H1 (cell line): ENCODE measurements around the gene NCKAP1. TPM values are rescaled to one million over a fixed set of nuclear protein-coding genes. Genes with fewer than 3 reads are reported as not detected.

Experiments
- CTCF ChIA-PET: fragments of 300-600 bp; sonication (Branson Sonifier 250); formaldehyde crosslinking; loops from one replicate; lab custom pipeline; 2021; ENCODE audit not compliant: partially characterized antibody; lab: Charles Lee
- POLR2A ChIA-PET: fragments of 300-600 bp; sonication (Branson Sonifier 250); formaldehyde crosslinking; loops from one replicate; lab custom pipeline; 2021; ENCODE audit warnings: inconsistent platforms; ENCODE audit not compliant: partially characterized antibody; lab: Charles Lee
- DNase-seq, 2 experiments: peaks; one replicate each; pipeline versions ENCODE4 v3.0.0 to v3.0.0-alpha.2; 2010 to 2022; ENCODE audit warnings: low spot score in 2 of 2, low read depth in 1 of 2, mixed read lengths in 1 of 2
- FAIRE-seq: peaks from 2 replicates; lab custom pipeline; 2011; peaks lifted over from hg19 to GRCh38; lab: Jason Lieb, UNC
- H2AFZ ChIP-seq: 2 replicates; pipeline ENCODE4 v1.8.1; 2012; ENCODE audit warnings: low read length, inconsistent platforms
- H2AK5ac ChIP-seq: 2 replicates; pipeline ENCODE4 v1.6.1; 2013; ENCODE audit warnings: low read depth, low read length
- H2BK120ac ChIP-seq: replicated peaks from 2 replicates; pipeline ENCODE3; 2013; ENCODE audit warnings: low read depth, low read length, inconsistent platforms
- H2BK12ac ChIP-seq: 2 replicates; pipeline ENCODE4 v1.6.1; 2013; ENCODE audit warnings: low read depth, low read length
- H2BK15ac ChIP-seq: 2 replicates; pipeline ENCODE4 v1.6.1; 2013; ENCODE audit warnings: low read length
- H2BK20ac ChIP-seq: 2 replicates; pipeline ENCODE4 v1.6.1; 2013; ENCODE audit warnings: low read length
- H2BK5ac ChIP-seq: 2 replicates; pipeline ENCODE4 v1.6.1; 2013; ENCODE audit warnings: low read depth, low read length
- H3K14ac ChIP-seq: 2 replicates; pipeline ENCODE4 v1.6.1; 2013; ENCODE audit warnings: inconsistent platforms; ENCODE audit not compliant: insufficient read length
- H3K18ac ChIP-seq: 2 replicates; pipeline ENCODE4 v1.6.1; 2013; ENCODE audit warnings: low read length; ENCODE audit errors: extremely low read depth
- H3K23ac ChIP-seq: 2 replicates; pipeline ENCODE4 v1.6.1; 2013; ENCODE audit warnings: inconsistent platforms; ENCODE audit not compliant: insufficient read length
- H3K23me2 ChIP-seq: 2 replicates; pipeline ENCODE4 v1.6.1; 2013; ENCODE audit warnings: low read depth, low read length
- H3K27ac ChIP-seq: 2 replicates; pipeline ENCODE4 v1.6.1; 2011; ENCODE audit warnings: low read depth, low read length, inconsistent platforms
- H3K27me3 ChIP-seq, 4 experiments: replicated peaks in 1 of 4; 1 replicate in 1 of 4; 2 replicates in 3 of 4; pipeline versions ENCODE4 v1.6.1 to v1.8.1; 2011 to 2013; ENCODE audit warnings: low read length in 3 of 4, mild to moderate bottlenecking in 3 of 4, inconsistent platforms in 2 of 4, mixed read lengths in 2 of 4, moderate library complexity in 1 of 4; ENCODE audit not compliant: control insufficient read depth in 3 of 4, insufficient read depth in 3 of 4; ENCODE audit errors: extremely low read depth in 1 of 4
- H3K36me3 ChIP-seq, 4 experiments: 2 replicates each; pipeline versions ENCODE4 v1.6.1 to v1.8.1; 2011 to 2013; ENCODE audit warnings: mild to moderate bottlenecking in 4 of 4, low read length in 3 of 4, moderate library complexity in 2 of 4, control low read depth in 1 of 4, inconsistent platforms in 1 of 4; ENCODE audit not compliant: insufficient read depth in 4 of 4, control insufficient read depth in 2 of 4
- H3K4ac ChIP-seq: replicated peaks from 2 replicates; pipeline ENCODE3; 2013; ENCODE audit warnings: low read length, low read depth, mixed read lengths, inconsistent platforms; ENCODE audit not compliant: insufficient read length
- H3K4me1 ChIP-seq, 4 experiments: replicated peaks in 1 of 4; 1 replicate in 1 of 4; 2 replicates in 3 of 4; pipeline versions ENCODE4 v1.6.1 to v1.8.1; 2011 to 2013; ENCODE audit warnings: low read length in 3 of 4, inconsistent platforms in 2 of 4, mixed read lengths in 1 of 4; ENCODE audit not compliant: insufficient read depth in 4 of 4, control insufficient read depth in 3 of 4
- H3K4me2 ChIP-seq, 2 experiments: 2 replicates each; pipeline versions ENCODE4 v1.6.1 to v1.8.1; 2011 to 2013; ENCODE audit warnings: low read depth in 2 of 2, low read length in 2 of 2, control low read depth in 1 of 2, inconsistent platforms in 1 of 2, mild to moderate bottlenecking in 1 of 2; ENCODE audit not compliant: insufficient read depth in 1 of 2
- H3K4me3 ChIP-seq, 4 experiments: fragments of 200-600, 300-600 bp in 1 of 4; sonication (generic), shearing (Covaris generic), sonication (Bioruptor Twin) in 1 of 4; 2 replicates each; pipeline versions ENCODE4 v1.5.1 to v1.8.1; 2011 to 2016; ENCODE audit warnings: low read length in 4 of 4, low read depth in 3 of 4, control low read depth in 2 of 4, inconsistent platforms in 2 of 4, mild to moderate bottlenecking in 2 of 4, mixed read lengths in 1 of 4, moderate library complexity in 1 of 4; ENCODE audit not compliant: insufficient read depth in 2 of 4; ENCODE audit errors: extremely low read depth in 1 of 4
- H3K56ac ChIP-seq: replicated peaks from 2 replicates; pipeline ENCODE3; 2013; ENCODE audit warnings: low read depth, mild to moderate bottlenecking, mixed read lengths, low read length, inconsistent platforms; ENCODE audit not compliant: insufficient read length
- H3K79me1 ChIP-seq: 2 replicates; pipeline ENCODE4 v1.6.1; 2013; ENCODE audit warnings: low read depth, low read length, control low read depth
- H3K79me2 ChIP-seq, 2 experiments: 2 replicates each; pipeline versions ENCODE4 v1.6.1 to v1.8.1; 2012 to 2013; ENCODE audit warnings: low read length in 2 of 2, mild to moderate bottlenecking in 2 of 2, inconsistent platforms in 1 of 2; ENCODE audit not compliant: insufficient read depth in 2 of 2, control insufficient read depth in 1 of 2
- H3K9ac ChIP-seq, 4 experiments: replicated peaks in 1 of 4; 1 replicate in 1 of 4; 2 replicates in 3 of 4; pipeline versions ENCODE4 v1.6.1 to v1.8.1; 2011 to 2013; ENCODE audit warnings: low read depth in 3 of 4, low read length in 3 of 4, control low read depth in 2 of 4, mild to moderate bottlenecking in 2 of 4, moderate library complexity in 2 of 4, inconsistent platforms in 1 of 4; ENCODE audit errors: extremely low read depth in 1 of 4
- H3K9me3 ChIP-seq, 2 experiments: 2 replicates each; pipeline versions ENCODE4 v1.6.1 to v1.8.1; 2012 to 2013; ENCODE audit warnings: mild to moderate bottlenecking in 2 of 2, moderate library complexity in 2 of 2, control low read depth in 1 of 2, inconsistent platforms in 1 of 2, low read depth in 1 of 2, low read length in 1 of 2, mixed read lengths in 1 of 2; ENCODE audit not compliant: insufficient read depth in 2 of 2
- H4K20me1 ChIP-seq, 2 experiments: replicated peaks in 1 of 2; 2 replicates each; pipeline versions ENCODE3 to v1.8.1; 2011 to 2013; ENCODE audit warnings: inconsistent platforms in 2 of 2, low read length in 2 of 2, mild to moderate bottlenecking in 1 of 2; ENCODE audit not compliant: insufficient read depth in 2 of 2, control insufficient read depth in 1 of 2
- H4K5ac ChIP-seq: 2 replicates; pipeline ENCODE4 v1.6.1; 2013; ENCODE audit warnings: low read length, low read depth, mixed read lengths, inconsistent platforms; ENCODE audit not compliant: insufficient read length
- H4K8ac ChIP-seq: 2 replicates; pipeline ENCODE4 v1.8.0; 2013; ENCODE audit warnings: mild to moderate bottlenecking, moderate library complexity, low read length, inconsistent platforms; ENCODE audit not compliant: insufficient read depth; ENCODE audit errors: extremely low read depth
- H4K91ac ChIP-seq: replicated peaks from 2 replicates; pipeline ENCODE3; 2013; ENCODE audit warnings: low read length, mixed read lengths, inconsistent platforms; ENCODE audit not compliant: insufficient read length
- BACH1 ChIP-seq: IDR thresholded peaks from 2 replicates; pipeline ENCODE4 v1.6.1; 2012; ENCODE audit warnings: low read length, improper control_type of control experiment
- CBX8 ChIP-seq: fragments of 300-800, 300-1000 bp; sonication (generic); IDR thresholded peaks from 2 replicates; pipeline ENCODE4 v1.7.1; 2016; ENCODE audit warnings: low read depth, low read length, borderline replicate concordance
- CHD1 ChIP-seq: IDR thresholded peaks from 2 replicates; pipeline ENCODE4 v1.6.1; 2012; ENCODE audit warnings: low read depth, low read length, improper control_type of control experiment
- HDAC2 ChIP-seq, 2 experiments: fragments of 300-600 bp in 1 of 2; sonication (generic) in 1 of 2; IDR thresholded peaks; 2 replicates each; pipeline ENCODE4 v1.6.1; 2011 to 2012; ENCODE audit warnings: low read depth in 2 of 2, low read length in 2 of 2, mild to moderate bottlenecking in 2 of 2, moderate library complexity in 2 of 2, borderline replicate concordance in 1 of 2, inconsistent platforms in 1 of 2
- JUND ChIP-seq: IDR thresholded peaks from 2 replicates; pipeline ENCODE4 v1.6.1; 2011; ENCODE audit warnings: mild to moderate bottlenecking, improper control_type of control experiment, low read length
- KDM5A ChIP-seq: fragments of 200-600 bp; IDR thresholded peaks from 2 replicates; pipeline ENCODE4 v1.7.1; 2012; ENCODE audit warnings: mild to moderate bottlenecking, low read length, inconsistent platforms, mixed read lengths
- MAFK ChIP-seq: IDR thresholded peaks from 2 replicates; pipeline ENCODE4 v1.6.1; 2012; ENCODE audit warnings: low read depth, mild to moderate bottlenecking, improper control_type of control experiment, low read length
- POU5F1 ChIP-seq: IDR thresholded peaks from 2 replicates; pipeline ENCODE4 v1.6.1; 2011; ENCODE audit warnings: low read depth, mild to moderate bottlenecking, low read length, moderate library complexity
- RBBP5 ChIP-seq: IDR thresholded peaks from 2 replicates; pipeline ENCODE4 v1.7.1; 2012; ENCODE audit warnings: low read depth, mild to moderate bottlenecking, inconsistent platforms, low read length, moderate library complexity, borderline replicate concordance
- RXRA ChIP-seq: IDR thresholded peaks from 2 replicates; pipeline ENCODE4 v1.6.1; 2011; ENCODE audit warnings: low read depth, mild to moderate bottlenecking, low read length, moderate library complexity; ENCODE audit not compliant: insufficient read depth
- SIN3A ChIP-seq, 2 experiments: IDR thresholded peaks in 1 of 2; conservative IDR thresholded peaks in 1 of 2; 2 replicates each; pipeline ENCODE4 v1.6.1; 2011 to 2012; ENCODE audit warnings: low read length in 2 of 2, improper control_type of control experiment in 1 of 2, low read depth in 1 of 2, mild to moderate bottlenecking in 1 of 2
- SP4 ChIP-seq: IDR thresholded peaks from 2 replicates; pipeline ENCODE4 v1.6.1; 2012; ENCODE audit warnings: low read length, inconsistent platforms
- TCF12 ChIP-seq: IDR thresholded peaks from 2 replicates; pipeline ENCODE4 v1.6.1; 2011; ENCODE audit warnings: low read depth, mild to moderate bottlenecking, low read length
- TEAD4 ChIP-seq: IDR thresholded peaks from 2 replicates; pipeline ENCODE4 v1.6.1; 2012; ENCODE audit warnings: low read depth, low read length, inconsistent platforms, mixed read lengths
- WGBS, 2 experiments: shearing (Covaris generic) in 1 of 2; methylation state at CpG; one replicate each; pipeline versions ENCODE4 v1.1.6 to v1.1.7; 2013 to 2015; ENCODE audit warnings: low lambda C conversion rate in 2 of 2, mixed read lengths in 2 of 2, inconsistent platforms in 1 of 2, low coverage in 1 of 2, missing lambda C conversion rate in 1 of 2; ENCODE audit not compliant: insufficient replicate concordance in 2 of 2, insufficient coverage in 1 of 2, insufficient read length in 1 of 2; ENCODE audit errors: extremely low coverage in 1 of 2, missing lambda C conversion rate in 1 of 2; 5-methylcytosine and 5-hydroxymethylcytosine counted together
- polyA plus RNA-seq, 7 experiments: library from polyadenylated mRNA; depleted of rRNA in 3 of 7; stranded (reverse) in 5 of 7; unstranded in 2 of 7; fragments of >200 nt in 5 of 7; fragments of 200-250 nt in 2 of 7; gene quantifications; 1 replicate in 5 of 7; 2 replicates in 1 of 7; 4 replicates in 1 of 7; pipeline versions ENCODE4 v1.2.1 to v1.2.3, GENCODE V29; 2011 to 2013; ENCODE audit warnings: missing spikeins in 2 of 7, mixed read lengths in 2 of 7
- total RNA-seq: library from RNA; stranded (reverse); fragmentation: NEBNext Ultra II Directional; extraction: Animal tissue kit (Norgen Biotek cat#: 25700); gene quantifications from 2 replicates; pipeline ENCODE4 v1.2.1, GENCODE V29; 2021

Gene NCKAP1
- total and polyA plus RNA-seq, 2 of the 8 experiments (the other 6 are each of a cell fraction or from before 2014, with no cell fraction given): 90.8 to 173 TPM

GRCh38 chr2:182911813-182912517, 126.3 kb downstream of the NCKAP1 start:
- H3K23ac ChIP-seq: no peak overlapping the region
- H3K27ac ChIP-seq: no peak overlapping the region
- H4K5ac ChIP-seq: no peak overlapping the region
- H3K79me1 ChIP-seq: no peaks in the 10 kb centered on the region
- no peak overlapping the region for H2BK120ac ChIP-seq
- H2AFZ ChIP-seq: no peak overlapping the region
- no peak overlapping the region for H3K14ac ChIP-seq
- H3K4me1 ChIP-seq: peaks cover 0 to 2% (median 0%) of the 10 kb centered on the region in 4 experiments; a peak in 2 of 7 replicates
- H3K79me2 ChIP-seq: no peaks in the 10 kb centered on the region
- WGBS, 2 experiments: 92% methylated on average over 2 of the region's 2 CpGs; no CpG with 5 or more reads in 1 of the 2 experiments
- H3K23me2 ChIP-seq: no peaks in the 10 kb centered on the region
- no peak overlapping the region for H2BK12ac ChIP-seq
- no peak overlapping the region for H3K4me3 ChIP-seq
- FAIRE-seq (no peak), DNase-seq (no peak)
- peaks cover 0 to 27% (median 7%) of the 10 kb centered on the region in 4 experiments; a peak in 5 of 8 replicates for H3K36me3 ChIP-seq
- H3K4ac ChIP-seq: no peak overlapping the region
- H3K18ac ChIP-seq: no peak overlapping the region
- H4K8ac ChIP-seq: no peak overlapping the region
- H3K56ac ChIP-seq: no peak overlapping the region
- no peak overlapping the region for H2BK20ac ChIP-seq
- no peak overlapping the region for H3K4me2 ChIP-seq
- H3K9ac ChIP-seq: no peak overlapping the region
- no peaks in the 10 kb centered on the region for H3K9me3 ChIP-seq
- POLR2A ChIA-PET: no interaction called here
- H2BK15ac ChIP-seq: no peak overlapping the region
- CTCF ChIA-PET: interaction anchor here (0.9 to 1.1 kb wide), 2 partner anchors 11 to 20 kb away, joined by 3 read pairs; no protein-coding TSS in a partner anchor
- H4K20me1 ChIP-seq: no peaks in the 10 kb centered on the region
- no peak overlapping the region for H4K91ac ChIP-seq
- H3K27me3 ChIP-seq: no peaks in the 10 kb centered on the region
- no peak overlapping the region for H2AK5ac ChIP-seq
- H2BK5ac ChIP-seq: no peak overlapping the region
- TF ChIP-seq RXRA: no peak
- TF ChIP-seq TCF12: no peak
- TF ChIP-seq KDM5A: no peak
- TF ChIP-seq MAFK: no peak
- TF ChIP-seq POU5F1: no peak
- TF ChIP-seq TEAD4: no peak
- no peak for TF ChIP-seq SIN3A (conservative IDR thresholded peaks at IDR 0.05 in 1 of 2, IDR thresholded peaks at IDR 0.05 in 1 of 2; ENCODE audit: low read depth in 1 of 2, low read length in 2 of 2)
- no peak for TF ChIP-seq JUND
- TF ChIP-seq CHD1: no peak
- no peak for TF ChIP-seq RBBP5
- no peak for TF ChIP-seq CBX8
- TF ChIP-seq HDAC2 (IDR thresholded peaks at IDR 0.05; ENCODE audit: borderline replicate concordance in 1 of 2, low read depth in 2 of 2, low read length in 2 of 2): no peak
- no peak for TF ChIP-seq SP4
- TF ChIP-seq BACH1: no peak
